Fibroblast of mammary gland (primary cell): ENCODE results near the gene USH2A.

Experiments
- DNase-seq: peaks from one replicate; pipeline ENCODE4 v3.0.0-alpha.2; 2010; ENCODE audit warnings: low read depth
- H3K4me3 ChIP-seq: 2 replicates; pipeline ENCODE4 v1.5.1; 2011; ENCODE audit warnings: low read depth, mild to moderate bottlenecking, low read length, moderate library complexity; ENCODE audit not compliant: control insufficient read depth
- TF ChIP-seq, protein P1 (sequence below): conservative IDR thresholded peaks from 2 replicates; pipeline ENCODE4 v1.5.1; 2011; ENCODE audit warnings: low read depth, low read length, inconsistent platforms; ENCODE audit not compliant: control insufficient read depth, insufficient read depth

Gene USH2A

DNA sequence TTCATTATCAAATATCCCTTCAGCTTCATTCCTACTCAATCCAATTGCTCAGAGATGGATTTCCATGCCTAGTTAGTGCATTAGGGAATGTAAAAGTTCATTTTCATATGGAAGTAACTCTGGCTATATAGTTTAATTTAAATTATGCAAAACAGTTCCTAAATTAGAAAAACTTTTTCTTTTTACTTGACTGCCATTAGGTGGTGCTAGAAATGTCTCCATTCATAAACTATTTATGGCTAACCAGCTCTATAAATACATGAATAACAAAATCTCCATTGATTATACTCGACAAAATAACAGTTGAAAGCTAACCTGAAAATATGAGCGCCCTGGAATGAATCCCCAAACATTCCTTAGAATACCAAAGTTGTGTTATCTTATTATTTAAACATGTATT, 311.4 kb downstream of the USH2A start:
- TF ChIP-seq, protein P1, sequence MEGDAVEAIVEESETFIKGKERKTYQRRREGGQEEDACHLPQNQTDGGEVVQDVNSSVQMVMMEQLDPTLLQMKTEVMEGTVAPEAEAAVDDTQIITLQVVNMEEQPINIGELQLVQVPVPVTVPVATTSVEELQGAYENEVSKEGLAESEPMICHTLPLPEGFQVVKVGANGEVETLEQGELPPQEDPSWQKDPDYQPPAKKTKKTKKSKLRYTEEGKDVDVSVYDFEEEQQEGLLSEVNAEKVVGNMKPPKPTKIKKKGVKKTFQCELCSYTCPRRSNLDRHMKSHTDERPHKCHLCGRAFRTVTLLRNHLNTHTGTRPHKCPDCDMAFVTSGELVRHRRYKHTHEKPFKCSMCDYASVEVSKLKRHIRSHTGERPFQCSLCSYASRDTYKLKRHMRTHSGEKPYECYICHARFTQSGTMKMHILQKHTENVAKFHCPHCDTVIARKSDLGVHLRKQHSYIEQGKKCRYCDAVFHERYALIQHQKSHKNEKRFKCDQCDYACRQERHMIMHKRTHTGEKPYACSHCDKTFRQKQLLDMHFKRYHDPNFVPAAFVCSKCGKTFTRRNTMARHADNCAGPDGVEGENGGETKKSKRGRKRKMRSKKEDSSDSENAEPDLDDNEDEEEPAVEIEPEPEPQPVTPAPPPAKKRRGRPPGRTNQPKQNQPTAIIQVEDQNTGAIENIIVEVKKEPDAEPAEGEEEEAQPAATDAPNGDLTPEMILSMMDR: peak; percentile 28
- peak; percentile 0 for DNase-seq
- no peak overlapping the region for H3K4me3 ChIP-seq

DNA sequence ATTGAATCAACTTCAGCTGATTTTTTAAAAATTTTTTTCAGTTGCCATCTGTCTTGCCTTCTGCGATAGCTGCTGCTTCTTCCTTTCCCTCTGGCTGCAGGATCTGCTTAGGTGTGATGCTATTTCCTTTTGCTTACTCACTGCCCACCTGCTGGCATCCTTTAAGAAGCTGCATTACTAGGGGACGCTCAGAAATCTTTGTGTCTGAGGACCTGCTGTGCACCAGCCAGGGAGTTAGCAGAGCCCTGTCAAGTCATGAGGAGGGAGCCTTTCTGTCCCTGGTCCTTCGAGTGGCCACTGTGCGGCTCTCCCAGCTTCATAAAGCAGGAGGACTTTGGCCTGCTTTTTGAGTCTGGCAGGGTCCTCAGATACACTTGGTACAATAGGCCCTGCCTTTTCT, 327.8 kb downstream of the USH2A start:
- H3K4me3 ChIP-seq: no peak overlapping the region
- DNase-seq: no peak
- TF ChIP-seq, protein P1: no peak

DNA sequence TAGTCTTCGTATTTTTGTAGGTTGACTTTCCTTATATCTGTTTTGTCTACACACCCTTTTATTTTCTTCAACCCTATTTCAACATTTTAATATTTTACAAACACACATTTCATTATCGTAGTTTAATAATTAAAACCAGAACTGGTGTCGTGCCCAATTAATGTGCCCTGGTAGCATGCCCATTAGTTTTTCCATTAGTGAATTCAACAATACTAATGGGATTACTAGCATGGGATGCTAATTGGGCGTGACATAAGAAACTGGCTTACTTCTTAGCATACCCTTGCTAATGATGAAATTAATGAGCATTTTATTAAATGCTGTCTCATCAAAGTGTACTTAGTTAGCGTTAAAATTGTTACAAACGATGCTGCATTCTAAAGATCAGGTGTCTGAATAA, 332.7 kb downstream of the USH2A start:
- no peak overlapping the region for H3K4me3 ChIP-seq
- TF ChIP-seq, protein P1: no peak
- DNase-seq: no peak

DNA sequence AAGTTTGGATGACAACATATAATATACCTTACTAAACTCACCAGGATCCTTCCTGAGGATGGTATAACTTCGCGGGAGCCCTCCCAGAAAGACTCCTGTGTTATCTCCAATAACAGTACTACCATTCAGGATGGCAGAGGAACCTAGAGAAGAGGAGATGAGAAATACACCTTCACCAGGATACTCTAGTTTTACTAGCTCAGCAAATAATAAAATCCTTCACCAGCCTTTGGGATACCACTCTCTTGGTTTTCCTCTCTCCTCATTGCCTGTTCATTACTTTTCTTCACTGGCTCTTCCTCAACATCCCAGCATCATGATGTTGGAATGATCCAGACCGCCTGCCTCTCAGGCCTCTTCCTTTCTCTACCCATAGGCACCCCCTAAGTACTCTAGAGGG, 336.6 kb downstream of the USH2A start:
- TF ChIP-seq, protein P1: no peak
- H3K4me3 ChIP-seq: no peak overlapping the region
- DNase-seq: no peak

DNA sequence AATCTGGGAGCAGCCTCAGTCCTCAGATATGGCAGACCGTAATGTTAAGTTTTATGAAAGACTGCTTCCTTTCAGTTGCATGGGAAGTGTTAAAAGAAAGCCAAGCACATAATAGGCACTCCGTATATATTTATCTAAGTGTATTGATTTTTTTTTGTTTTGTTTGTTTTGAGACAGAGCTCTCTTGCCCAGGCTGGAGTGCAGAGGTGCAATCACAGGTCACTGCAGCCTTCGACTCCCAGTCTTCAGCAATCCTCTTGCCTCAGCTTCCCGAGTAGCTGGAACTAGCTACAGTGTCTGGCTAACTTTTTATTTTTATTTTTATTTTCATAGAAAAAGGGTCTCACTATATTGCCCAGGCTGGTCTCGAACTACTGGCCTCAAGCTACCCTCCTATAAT, 341.8 kb downstream of the USH2A start:
- TF ChIP-seq, protein P1: no peak
- DNase-seq: no peak
- no peak overlapping the region for H3K4me3 ChIP-seq

DNA sequence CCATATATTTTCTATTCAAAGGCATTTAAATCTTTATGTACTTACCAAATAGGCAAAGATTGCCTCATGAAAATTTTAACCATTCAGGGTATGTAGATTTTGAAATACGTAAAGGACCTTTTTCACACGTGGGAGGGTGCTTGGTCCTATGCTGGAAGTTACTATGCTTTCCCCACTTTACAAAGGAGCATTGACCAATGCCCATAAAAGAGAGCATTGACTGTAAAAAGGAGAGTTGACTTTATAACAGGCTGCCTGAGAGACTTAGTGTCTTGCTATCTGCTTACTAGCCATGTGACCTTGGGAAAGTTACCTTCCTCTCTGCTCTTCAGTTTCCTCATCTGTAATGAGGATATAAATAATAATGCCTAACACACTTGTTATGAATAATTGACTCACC, 346.5 kb downstream of the USH2A start:
- no peak overlapping the region for H3K4me3 ChIP-seq
- DNase-seq: no peak
- TF ChIP-seq, protein P1: no peak

DNA sequence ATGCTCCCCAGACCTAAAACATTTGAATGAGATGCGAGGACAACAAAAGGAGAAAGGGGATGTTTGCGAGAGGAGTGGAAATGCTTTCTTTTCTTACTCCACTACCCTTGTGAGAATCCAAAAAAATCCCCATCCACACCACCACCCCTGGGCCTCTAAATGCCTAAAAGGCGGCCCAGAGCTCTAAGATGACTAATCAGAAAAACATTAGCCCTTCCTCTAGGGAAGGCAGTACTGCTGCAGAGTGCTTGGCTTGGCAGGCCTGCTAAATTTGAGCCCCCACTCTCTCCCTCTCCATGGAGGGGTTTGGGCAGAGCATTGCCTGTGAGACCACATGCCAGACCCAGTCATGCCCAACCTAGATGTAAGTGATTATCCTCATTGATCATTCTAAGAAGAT, 347.9 kb downstream of the USH2A start:
- DNase-seq: peak; percentile 13
- TF ChIP-seq, protein P1: no peak
- no peak overlapping the region for H3K4me3 ChIP-seq
